Suppressor macrophage (primary cell): ENCODE measurements around the gene DNAJC15.
"Not testable (repeated sequence)": the region's sequence is repeated elsewhere in the genome, so short reads cannot be mapped to it uniquely, and the experiment has no call there.

Source experiments
- DNase-seq, 4 experiments: peaks; one replicate each; pipeline ENCODE4 v3.0.0-alpha.2; 2020 to 2022
- total RNA-seq, 17 experiments: gene quantifications; one replicate each; lab custom pipeline; 2026; ENCODE audit warnings: mixed read lengths in 6 of 17, inconsistent platforms in 3 of 17; lab: John Stamatoyannopoulos, UW

DNAJC15 gene
- total RNA-seq = 21.4 to 41.9 (median 30.9) reads per million in 17 experiments

- peak; percentile 86 to 92 (median 88) for DNase-seq
Observed at GRCh38 chr13:43023289-43023963, at the start of gene DNAJC15. TSS of gene DNAJC15 (plus strand) at chr13:43023586. CDS start at chr13:43023627, 41 bp downstream.

GRCh38 chr13:42976066-42976465, 47.3 kb upstream of the DNAJC15 start:
- DNase-seq = no peak

DNA sequence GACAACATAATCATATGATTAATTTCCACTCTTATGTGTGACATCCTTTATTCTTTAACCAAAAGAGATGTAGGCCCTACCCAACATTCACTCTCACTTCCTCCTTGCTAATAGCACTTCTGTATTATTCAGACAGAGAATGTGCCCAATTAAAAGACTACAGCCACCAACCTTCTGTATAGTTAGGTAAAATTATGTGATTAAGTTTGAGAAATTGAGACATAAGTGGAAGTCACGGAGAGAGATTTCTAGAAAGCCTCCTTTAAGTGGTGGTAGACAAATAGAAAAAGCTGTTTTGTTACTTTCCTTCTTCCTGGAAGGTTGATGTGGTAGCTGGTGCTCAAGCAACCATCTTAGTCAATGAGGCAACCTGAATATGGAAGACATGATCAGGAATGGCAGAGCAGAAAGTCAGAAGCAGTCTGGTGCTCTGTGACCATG, 46.1 kb upstream of the DNAJC15 start:
- DNase-seq = peak in 3 of 4 experiments; percentile 46 to 75 (median 64)

- DNase-seq = no peak
Observed at GRCh38 chr13:42981317-42981716, 42.1 kb upstream of the DNAJC15 start.

GRCh38 chr13:42981853-42982252, 41.5 kb upstream of the DNAJC15 start:
- DNase-seq = no peak

DNA sequence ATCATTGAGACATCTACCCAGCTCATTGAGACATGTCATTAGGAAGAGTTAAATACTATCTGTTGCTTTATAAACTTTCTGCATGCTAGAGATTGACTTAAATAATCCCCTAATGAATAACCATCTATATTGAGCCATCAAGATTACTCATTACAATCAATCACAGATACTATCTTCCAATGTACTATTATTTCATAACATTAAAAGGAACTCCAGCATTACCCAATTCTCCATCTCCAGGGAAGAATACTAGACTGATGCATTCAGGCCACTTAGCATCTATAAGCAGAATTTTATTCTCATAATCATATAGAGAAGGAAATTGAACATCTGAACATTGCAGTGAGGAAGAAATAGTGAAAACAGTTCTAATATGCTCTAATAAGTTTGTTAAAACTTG, 39.4 kb upstream of the DNAJC15 start:
- no peak for DNase-seq

GRCh38 chr13:42984691-42985090, 38.7 kb upstream of the DNAJC15 start:
- peak in 2 of 4 experiments; percentile 39 to 51 for DNase-seq

- no peak for DNase-seq
Observed at GRCh38 chr13:42985312-42986175, 37.8 kb upstream of the DNAJC15 start.

DNA sequence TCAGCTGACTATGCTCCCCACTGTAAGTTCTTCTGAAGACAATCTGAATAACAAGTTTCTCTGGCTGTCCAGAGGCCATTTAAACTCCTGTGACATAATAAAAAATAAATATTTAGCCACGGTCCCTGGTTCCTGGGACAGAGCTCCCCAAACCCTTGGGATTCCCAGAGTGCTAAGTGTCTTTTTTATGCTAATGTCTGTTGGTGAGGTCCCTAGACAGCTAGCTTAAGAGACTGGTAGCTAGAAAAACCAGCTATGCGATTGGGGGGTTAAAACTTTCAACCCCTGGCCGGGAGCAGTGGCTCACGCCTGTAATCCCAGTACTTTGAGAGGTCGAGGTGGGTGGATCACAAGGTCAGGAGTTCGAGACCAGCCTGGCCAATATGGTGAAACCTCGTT, 37.2 kb upstream of the DNAJC15 start:
- no peak for DNase-seq

GRCh38 chr13:42990291-42991232, 32.8 kb upstream of the DNAJC15 start:
- DNase-seq = no peak

DNA sequence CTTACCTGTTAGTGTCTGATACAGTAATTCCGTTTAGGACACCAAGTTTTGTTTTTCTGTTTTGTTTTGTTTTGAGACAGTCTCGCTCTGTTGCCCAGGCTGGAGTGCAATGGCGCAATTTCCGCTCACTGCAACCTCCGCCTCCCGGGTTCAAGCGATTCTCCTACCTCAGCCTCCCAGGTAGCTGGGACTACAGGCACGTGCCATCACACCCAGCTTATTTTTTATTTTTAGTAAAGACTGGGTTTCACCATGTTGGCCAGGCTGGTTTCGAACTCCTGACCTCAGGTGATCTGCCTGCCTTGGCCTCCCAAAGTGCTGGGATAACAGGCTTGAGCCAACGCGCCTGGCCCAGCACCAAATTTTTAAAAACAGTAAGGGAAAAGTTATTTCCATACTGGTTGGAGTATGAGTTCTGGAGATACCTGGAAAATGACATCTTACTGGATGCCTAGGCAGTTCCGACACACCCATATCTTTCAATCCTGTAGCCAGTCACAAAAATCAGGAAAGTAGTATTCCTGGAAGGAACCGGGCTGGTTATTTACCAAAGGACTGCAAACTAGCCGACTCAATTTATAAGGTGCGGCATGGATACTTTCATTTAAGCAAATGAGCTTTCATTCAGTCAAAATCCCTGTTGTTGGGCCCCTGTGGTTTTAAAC, 32.0 kb upstream of the DNAJC15 start:
- not testable (repeated sequence) for DNase-seq

DNA sequence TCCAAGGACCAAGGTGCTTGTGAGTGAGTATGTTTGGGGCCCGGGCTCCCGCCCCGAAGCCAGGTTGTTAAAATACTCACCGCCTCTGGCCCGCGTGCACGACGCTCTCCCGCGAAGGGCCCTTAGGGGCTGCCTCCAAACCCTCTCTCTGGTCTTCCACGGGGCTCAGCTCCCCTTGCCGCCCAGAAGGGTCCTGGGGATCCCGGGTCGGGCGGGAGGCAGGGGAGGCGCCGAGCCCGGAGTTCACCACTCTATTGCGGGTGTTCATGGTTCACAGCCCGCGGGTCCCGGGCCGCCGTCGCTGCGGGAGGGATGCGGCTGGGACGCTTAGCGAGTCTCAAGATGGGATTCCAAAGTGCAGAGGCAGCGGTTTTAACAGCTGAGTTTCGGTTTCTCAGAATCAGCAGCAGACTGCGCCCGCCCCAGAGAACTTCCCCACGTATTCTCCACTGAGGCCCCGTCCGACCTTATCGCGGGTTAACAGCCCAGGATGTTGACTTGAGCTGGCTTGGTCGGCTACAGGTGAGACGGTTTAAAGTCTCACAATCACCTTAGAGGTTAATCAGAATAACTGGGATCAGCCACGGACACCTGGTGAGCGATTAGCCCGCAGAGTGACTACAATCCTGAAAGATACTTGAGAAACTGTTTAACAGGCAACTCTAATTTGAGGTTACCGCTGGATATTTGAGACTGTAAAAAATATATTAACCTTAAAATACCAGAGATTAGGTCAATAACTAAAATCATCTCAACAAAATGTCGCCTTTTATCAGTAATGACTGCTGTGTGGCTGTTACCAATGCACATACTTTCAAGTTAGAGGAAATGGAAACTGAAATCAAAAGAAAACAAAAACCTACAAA, 31.3 kb upstream of the DNAJC15 start, which contains the start of gene EPSTI1:
Gene EPSTI1, minus strand, starts transcription at position 344 of the 866 bp plus-strand sequence. Its CDS starts 76 bp downstream, at position 268.
- peak; percentile 75 to 86 (median 82) for DNase-seq

DNA sequence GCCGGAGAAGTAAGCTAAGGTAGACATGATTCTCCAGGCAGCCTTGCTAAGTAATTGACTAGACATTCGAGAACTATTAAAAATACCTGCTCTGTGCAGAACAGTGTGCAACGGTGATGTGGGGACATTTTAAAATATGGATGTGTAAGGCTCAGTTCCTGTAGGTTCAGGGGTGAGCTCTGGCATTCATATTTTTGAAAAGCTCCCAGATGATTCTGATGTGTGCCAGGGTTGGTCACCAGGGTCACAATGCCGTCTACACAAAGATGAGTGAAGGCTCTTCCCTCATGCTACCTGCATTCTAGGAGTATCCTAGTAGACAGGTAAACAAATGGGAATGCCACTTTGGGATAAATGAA, 30.6 kb upstream of the DNAJC15 start:
- no peak for DNase-seq

GRCh38 chr13:42994878-42995277, 28.5 kb upstream of the DNAJC15 start:
- no peak for DNase-seq

DNA sequence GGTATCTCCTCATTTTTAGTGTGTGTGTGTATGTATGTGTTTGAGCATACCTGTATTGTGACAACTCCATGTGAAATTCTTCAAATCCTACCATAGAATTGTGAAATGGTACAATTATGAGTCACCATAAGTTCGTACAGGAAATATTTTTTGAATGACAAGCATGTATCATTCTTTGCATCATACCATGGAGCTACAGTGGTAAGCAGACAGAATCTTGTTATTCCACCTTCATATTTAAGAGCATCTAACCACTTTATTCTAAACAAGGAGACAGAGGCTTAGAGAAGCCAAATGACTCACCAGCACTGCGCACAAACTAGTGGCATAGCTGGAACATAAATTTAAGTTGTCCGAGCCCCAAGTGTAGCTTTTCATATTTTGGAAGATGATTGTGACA, 26.8 kb upstream of the DNAJC15 start:
- peak in 2 of 4 experiments; percentile 36 to 52 for DNase-seq

DNA sequence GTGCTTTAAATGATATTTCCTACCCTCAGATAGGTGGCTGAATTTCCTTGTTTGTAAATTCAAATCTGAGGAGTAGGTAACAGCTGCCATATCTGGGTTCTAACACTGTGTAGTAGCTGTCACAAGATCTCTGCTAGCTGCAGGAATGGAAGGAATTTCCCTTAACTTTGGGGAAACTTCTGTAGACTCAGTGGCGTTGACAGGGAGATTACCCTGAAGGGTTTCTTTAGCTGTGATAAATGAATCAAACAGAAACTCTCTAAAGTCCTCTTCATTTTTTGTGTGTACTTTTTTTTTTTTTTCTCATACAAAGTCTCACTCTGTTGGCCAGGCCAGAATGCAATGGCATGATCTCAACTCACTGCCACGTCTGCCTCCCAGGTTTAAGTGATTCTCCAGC, 26.0 kb upstream of the DNAJC15 start:
- no peak for DNase-seq

DNA sequence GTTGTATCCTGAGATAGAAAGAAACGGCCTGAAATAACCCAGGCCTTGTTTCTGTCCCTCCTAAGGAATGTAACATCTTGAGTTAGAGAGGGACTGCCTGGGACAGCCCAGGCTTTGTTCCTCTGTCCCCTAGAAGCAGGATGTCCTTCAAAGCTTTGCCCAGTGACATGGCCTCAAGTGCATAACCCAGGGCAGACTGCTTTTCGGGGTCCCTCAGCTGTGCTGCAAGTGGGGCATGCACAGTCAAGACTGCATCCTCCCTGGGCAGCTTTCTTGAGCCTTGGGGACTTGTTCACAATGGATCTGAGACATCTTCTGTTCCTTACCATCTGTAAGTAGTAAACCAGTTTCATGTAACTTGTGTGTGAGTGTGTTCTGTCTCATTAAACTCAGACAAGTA, 23.9 kb upstream of the DNAJC15 start:
- DNase-seq = no peak

DNA sequence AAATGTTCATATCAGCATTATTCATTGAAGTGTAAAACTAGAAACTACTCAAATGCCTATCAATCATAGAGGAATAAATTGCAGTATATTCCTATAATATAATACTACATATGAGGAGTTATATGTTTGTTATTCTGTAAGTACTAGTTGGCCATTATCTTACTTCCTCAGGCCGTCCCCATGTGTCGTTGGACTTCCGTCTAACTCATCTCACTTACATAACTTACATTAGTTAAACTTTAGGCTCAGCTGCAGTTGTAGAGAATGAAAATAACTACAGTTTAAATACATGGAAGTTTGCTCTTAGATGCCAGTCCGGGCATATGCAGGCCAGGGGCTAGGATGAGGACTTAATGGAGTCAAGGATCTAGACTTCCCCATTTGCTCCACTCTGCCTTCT, 22.7 kb upstream of the DNAJC15 start:
- peak in 3 of 4 experiments; percentile 14 to 38 (median 21) for DNase-seq

GRCh38 chr13:43002021-43002420, 21.4 kb upstream of the DNAJC15 start:
- DNase-seq = no peak

- DNase-seq = no peak
Observed at GRCh38 chr13:43003010-43003409, 20.4 kb upstream of the DNAJC15 start.

GRCh38 chr13:43003729-43004128, 19.7 kb upstream of the DNAJC15 start:
- no peak for DNase-seq
